HG02642 (cell line): ENCODE data around the gene COPS8.

ENCODE experiments used
- ATAC-seq: cut with Tn5 transposase; IDR thresholded peaks from one replicate; pipeline ENCODE4 v1.9.1; 2021; ENCODE audit warnings: mild to moderate bottlenecking; ENCODE audit not compliant: unreplicated experiment, poor library complexity

COPS8 gene

DNA sequence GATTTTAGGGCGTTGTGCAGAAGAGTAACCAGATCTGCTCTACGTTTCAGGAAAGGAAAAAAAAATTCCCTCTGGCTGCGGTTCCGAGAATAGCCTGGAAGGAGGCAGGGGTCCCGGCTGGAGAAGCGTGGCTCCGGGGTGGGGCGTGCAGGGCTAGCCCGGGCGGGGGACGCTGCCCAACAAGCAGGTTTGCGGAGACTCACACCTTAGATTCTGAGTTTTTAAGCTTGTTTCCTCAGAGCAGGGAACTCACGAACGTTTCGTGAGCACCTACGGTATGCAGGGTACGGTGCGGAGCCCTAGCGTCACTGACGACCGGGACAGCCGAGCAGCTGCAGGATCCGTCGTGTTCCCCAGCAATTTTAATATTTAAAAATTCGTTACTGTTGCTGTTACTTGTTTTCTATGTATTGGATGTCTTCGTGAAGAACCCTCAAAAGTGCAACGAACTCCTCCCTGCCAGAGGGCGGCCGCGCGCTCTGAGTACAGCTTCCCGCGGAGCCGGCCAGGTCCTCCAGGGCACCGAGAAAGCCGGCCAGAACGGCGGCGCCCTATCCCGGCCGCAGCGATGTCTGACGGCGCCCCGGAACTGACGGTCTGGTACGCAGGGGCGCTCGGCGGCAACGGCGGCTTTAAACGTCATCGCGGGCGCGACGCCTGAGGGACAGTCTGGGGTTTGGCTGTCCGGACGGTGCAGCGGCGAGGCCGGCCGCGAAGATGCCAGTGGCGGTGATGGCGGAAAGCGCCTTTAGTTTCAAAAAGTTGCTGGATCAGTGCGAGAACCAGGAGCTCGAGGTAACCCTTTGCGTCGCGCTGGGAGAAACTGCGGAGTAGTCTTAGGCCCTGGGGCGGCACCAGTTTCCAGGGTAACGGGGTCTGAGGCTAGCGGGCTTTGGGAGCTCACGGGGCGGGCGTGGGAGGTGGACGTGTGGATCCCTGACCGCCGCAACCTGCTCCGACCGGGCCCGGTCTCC, at the start of gene COPS8:
COPS8 (plus strand) TSS at position 642 of the 974 bp plus-strand sequence; CDS start at position 718, 76 bp downstream.
- ATAC-seq: peak; percentile 98

DNA sequence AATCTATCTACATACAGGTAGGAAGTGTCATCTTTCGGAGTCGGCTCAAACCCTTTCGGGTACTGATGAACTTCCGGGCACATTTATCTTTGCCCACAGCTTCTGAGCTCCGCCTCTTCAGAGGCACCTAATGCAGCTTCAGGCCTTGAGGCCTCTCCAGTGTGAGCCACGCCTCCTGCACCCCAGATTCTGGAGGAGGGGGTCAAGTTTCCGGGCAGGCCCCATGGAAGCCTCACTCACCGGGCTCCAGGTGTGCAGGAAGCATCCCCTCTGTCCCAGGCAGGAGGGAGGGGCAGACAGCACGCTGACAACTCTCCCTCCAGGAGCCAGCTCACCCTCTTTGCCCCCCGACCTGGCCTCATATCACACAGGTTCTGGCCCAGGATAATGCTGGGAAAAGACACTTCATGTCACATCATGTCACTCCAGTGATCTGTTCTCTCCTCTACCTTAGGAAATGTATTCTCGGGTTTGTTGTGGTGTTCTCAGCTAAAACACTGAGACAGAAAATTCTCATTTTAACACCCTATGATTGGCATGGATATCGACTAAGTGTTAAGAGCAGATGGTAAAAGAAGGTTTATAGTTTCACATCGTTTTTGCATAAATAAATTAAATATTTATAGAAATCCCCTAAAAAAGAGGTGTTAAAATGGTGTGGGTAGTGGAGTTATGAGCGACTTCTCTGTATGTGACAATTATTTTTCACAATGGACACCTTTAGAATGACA, 46.2 kb upstream of the COPS8 start:
- no peak for ATAC-seq

DNA sequence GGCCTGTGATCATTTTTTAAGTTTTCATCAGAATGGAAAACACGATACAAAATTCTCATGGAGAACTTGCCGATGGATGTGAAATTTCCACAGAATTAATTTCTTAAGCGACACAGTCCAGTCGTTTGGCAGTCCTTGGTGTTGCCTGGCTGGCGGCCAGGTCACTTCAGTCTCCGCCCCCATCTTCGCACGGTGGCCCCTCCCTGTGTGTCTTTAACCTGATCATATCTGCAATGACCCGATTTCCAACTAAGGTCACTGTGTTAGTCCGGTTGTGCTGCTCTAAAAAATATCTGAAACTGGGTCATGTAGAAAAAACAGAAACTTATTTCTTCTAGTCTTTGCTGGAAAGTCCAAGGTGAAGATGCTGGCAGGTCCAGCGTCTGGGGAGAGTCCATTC, 44.5 kb upstream of the COPS8 start:
- no peak for ATAC-seq

DNA sequence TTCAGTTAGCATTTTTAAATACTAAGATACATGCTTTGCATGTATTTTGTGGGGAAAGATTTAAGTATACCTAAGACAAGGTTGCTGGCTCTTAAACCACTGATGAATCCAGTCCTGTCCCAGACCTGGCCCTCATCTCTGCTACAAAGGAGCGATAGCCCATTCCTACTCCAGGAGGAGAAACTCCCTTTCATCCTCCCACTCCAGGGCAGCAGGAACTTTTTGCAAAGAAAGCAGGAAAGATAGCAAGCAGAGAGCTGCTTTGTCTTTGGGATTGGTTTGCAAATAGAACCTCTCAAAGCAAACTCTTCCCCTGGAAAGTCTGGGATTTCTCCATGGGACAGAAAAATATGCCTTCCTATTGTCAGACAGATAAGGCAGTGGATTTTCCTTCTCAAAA, 43.6 kb upstream of the COPS8 start:
- no peak for ATAC-seq

DNA sequence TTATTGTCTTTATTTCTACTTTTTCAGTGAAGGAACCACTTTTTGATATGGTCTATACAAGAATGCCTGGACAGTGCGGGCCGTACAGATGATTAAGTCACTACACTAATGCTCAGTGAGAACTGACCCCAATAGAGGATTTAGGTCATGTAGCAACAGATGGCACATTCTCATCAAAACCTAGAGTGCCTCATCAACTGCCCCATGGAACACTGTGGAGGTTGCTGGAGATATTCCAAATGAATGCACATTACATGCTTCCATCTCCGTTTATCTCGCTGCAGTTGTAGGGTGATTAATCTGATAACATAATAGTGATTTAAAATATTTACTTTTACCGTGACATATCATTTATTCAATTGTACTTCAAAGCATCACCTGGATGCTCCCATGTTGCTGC, 41.8 kb upstream of the COPS8 start:
- no peak for ATAC-seq

DNA sequence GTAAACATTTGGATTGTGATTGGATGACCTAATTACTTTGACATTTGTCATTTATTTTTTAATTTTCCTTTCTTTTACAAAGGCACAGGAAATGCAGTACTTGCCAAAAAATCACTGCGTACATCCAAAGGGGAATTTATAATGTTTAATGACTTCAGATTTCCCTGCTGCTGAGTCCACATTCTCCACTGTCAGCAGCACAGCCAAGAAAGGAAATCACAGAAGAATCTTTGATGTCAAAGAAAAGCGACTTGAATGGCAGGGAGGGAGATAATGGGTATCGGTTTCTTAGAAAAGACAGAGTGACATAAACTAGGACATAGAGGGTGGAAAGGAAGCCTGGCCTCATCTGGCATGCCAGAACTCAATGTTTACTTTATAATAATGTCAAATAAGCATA, 41.4 kb upstream of the COPS8 start:
- no peak for ATAC-seq

DNA sequence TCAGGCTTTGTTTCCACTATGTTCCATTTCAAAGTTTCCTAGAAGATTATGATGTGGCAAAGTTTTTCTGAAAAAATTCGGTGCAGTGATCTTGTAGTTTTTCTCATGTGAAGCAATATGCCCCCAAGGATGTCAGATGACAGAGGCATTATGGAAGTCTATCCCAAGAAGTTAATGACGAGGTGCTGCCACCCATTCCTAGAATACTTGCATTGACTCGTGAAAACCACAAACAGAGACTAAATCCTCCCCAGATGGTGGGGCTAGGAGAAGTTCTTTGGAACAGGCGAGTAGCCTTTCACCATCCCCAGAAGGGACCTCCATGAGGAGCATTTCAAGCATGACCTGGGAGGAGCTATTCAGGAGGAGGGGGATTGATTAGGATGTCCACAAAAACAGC, 40.2 kb upstream of the COPS8 start:
- ATAC-seq: no peak

DNA sequence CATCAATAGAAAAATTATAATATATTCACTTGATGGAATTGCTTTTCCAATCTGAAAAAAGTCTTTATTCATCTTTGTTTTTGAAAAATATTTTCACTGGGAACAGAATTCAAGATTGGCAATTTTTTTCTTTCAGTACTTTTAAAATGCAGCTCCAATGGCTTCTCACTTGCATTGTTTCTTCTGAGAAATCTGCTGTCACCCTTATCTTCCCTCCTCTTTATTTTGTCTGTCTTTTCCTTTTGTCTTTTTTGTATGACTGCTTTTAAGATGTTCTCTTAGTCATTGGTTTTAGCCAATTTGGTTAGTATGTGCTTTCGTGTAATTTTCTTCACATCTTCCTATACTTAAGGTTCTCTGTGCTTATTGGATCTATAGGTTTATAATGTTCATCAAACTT, 37.1 kb upstream of the COPS8 start:
- ATAC-seq: no peak

DNA sequence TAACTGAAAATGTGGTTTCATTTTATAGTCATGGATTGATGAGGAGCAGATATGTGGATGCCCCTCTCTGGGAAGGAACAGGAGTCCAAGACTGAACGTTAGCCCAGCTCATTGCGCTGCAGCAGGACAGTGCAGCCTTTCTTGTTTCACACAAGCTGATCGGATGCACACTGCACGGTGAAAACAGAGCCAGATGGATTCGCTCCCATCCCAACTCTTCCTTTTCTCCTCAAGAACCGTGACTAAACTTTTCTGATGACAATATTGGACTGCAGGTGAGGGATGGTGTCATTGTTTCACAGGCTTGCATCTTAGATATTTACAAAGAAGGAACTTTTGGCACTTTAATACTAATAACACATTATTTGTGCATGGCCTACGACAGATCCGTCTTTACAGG, 33.8 kb upstream of the COPS8 start:
- ATAC-seq: no peak

DNA sequence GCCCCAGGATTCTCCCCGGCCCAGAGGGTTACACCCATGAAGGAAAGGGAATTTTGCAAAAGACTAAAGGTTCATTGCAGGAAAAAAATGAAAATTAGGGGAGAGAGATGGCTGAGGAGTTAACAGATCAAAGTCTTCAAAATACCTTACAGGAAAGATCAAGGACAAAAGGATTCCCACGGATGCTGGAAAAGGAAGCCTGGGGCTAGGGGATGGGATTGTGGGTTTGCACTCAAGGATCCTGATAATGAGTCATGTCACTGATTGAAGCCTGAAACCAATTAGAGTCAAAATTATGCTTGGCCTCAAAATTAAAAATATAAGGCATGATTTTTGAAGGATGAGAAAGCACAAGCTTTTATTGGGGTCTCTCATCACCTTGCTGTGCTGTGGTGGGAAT, 32.6 kb upstream of the COPS8 start:
- no peak for ATAC-seq

DNA sequence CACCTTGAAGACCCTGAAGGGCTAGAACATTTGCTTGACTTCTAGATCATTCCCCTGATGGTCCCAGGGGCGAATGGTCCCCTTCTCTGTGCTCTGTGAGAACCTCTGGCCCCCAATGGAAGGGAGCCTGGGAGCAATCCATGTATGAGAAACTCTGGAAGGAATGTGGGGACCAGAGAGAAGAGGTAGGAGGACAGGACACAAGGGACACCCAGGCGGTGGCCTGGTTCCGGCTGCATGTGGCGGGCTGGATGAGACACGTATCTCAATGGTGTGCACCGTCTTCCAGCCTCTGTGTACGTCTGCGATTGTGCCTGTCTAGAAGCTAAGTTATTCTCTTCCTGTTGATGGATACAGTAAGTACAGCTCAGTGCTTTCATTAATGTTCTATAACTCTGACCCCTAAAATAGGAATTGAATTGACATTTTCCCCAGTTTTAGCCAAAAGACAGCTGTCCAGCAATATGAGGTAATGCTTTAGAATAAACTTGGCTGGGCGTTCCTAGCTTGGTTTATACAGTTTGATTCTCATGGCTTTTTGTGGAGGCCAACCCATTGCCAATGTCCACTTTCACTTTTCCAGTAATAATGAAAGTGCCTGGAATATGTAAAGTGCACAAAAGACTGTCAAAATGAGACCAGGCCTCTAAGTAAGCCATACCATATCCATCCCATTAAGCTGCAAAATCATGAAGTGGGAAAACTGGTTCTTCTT, 30.1 kb upstream of the COPS8 start:
- ATAC-seq: no peak

DNA sequence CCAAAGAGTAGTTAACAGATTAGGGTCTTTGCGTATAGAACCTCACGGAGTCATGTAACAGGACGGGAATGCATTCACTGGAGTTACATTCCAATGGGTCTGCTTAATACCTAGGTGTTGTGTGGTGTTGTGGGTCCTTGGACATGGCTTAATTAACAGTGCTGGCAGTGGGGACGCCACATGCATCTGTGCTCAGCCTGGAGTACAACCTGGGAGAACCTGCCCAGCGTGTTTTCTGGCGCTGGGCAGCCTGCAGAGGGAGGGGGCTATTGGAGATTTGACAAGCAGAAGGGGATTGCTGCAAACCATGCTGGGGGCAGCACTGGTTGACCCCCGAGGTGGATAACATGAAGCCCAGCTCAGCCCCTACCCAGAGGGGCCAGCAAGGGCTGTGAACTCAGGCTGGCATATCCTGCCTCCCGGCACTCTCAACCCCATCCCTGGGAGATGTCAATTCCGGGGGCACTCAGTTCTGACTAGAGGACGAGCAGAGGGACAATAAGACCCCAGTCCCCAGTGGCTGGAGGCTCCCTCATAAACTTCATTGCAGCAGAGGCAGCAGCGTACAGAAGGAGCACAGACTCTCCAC, 29.3 kb upstream of the COPS8 start:
- no peak for ATAC-seq

DNA sequence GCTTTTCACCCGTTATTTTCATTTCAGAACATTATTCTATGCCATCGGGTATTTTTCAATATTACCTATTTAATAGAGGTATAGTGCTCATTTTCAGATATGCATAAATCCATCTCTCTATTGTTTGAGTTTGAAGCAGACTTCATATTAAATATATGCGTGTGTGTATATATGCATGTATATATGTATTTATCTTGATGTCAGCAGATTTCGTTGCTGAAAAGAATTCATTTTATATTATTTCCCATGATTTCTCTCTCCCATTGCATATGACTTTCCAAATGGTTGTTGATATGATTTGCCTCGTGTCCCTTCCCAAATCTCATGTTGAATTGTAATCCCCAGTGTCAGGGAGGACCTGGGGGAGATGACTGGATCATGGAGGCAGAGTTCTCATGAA, 28.6 kb upstream of the COPS8 start:
- no peak for ATAC-seq

DNA sequence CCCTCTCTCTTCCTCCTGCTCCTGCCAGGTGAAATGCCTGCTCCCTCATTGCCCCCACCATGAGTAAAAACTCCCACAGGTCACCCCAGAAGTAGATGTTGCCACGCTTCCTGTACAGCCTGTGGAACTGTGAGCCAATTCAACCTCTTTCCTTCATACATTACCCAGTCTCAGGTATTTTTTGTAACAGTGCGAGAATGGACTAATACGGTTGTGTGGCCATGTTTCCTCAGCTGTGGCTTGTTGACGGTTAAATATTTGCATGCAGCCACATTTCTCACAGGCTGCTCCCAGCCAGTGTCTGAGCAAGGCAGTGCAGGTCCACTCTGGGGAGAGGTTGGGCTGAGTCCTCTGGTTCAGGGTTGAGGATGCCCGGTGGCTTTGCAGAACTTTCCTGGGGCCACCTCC, 27.8 kb upstream of the COPS8 start:
- peak; percentile 77 for ATAC-seq

DNA sequence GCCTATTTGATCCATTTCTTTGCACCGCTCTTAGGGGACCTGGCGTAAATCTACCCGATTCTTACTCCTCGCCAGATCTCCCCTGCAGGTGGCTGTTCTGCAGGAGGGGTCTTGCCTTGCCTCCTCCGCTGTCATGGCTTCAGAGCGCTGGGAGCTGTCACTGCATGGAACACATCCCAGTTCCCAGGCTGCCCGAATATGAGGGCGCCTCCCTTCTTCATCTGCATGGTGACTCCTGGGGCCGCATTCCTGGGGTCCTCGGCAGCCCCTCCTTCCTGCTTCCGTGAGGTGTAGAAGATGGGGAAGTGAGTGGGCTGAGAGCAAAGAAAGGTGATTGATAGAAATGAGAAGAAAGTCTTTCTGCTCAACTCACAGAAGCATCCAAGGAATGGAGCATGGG, 27.3 kb upstream of the COPS8 start:
- no peak for ATAC-seq

DNA sequence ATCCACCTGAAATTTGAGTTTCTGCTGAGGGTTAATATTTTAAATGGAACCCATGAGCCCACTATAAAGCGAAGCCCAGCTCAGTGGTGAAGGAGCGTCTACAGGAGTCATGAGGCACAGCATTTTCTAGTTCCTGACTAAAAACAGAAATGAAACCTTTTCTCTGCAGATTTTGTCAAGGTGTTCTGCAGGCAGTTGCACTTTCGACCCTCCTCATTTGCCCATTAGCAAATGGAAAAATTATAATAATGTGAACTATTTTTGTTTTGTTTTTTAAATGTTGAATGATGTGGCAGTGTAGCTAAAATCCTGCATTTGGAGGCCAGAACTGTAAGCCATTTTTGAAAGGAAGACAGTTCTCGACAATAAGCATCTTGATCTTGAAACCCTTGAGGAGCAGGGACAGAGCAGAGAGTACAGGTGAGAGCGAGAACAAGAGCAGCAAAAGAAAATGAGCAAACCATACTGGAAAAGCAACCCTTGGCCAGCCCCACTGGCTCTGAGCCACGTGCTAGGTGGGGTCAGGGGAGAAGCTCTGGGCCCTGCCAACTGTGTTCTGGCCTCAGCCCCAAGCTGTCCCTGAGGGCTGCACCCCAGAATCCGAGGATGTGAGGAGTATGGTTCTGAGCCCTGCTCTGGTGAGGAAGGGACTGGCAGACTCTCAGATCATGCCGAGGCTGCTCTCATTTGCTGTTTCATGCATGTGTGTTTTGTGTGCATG, 26.4 kb upstream of the COPS8 start:
- ATAC-seq: peak; percentile 67

DNA sequence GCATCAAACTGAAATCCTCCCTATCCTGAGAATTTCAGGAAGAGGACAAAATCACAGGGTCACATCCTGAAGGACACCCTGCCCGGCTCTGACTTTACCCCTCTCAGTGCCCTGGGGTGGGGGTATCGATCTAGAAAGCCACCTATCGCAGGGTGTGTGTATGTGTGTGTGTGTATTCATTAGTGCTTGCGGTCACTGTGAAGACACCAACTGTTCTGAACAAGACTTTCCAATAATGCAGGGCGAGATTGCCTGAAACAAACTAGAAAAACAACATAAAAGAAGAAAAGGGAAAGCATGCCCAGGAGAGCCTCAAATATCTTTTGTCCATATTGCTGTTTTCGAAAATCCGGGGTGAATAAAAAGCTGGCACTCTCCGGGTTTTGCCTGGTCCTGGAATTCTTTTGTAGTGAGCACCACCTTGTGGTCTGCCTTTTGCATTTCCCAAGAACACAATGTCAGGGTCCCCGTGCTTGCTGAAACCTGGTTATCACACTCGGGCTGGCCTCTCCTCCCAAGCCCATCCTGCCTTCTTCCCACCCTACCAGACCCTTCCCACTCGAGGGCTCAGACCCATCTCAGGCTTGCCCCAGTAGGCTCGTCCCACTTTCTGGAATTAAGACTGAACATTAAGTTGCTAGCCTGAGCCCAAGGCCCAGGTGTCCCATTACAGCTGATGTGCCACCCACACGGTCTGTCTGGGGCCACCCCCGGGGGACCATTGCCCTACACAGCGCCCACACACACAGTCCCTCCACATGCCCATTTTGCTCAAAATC, 25.0 kb upstream of the COPS8 start:
- no peak for ATAC-seq

DNA sequence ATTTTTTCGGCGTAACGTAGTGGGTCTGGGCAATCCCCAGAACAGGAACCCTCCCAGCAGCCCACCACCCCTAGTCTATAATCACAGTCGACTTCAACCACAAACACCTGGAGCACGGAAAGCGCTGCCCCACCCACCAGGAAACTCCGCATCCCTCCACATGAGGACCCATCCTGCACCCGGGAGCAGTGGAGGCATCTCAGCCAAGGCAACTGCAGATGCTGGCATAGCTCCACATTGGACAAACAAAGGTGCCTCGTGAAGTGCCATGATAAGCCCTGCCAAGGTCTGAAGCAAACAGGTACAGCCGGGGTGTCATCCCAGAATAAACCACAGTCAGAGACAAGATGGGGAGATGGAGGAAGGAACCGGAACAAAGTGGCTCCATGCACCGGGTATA, 24.3 kb upstream of the COPS8 start:
- ATAC-seq: no peak

DNA sequence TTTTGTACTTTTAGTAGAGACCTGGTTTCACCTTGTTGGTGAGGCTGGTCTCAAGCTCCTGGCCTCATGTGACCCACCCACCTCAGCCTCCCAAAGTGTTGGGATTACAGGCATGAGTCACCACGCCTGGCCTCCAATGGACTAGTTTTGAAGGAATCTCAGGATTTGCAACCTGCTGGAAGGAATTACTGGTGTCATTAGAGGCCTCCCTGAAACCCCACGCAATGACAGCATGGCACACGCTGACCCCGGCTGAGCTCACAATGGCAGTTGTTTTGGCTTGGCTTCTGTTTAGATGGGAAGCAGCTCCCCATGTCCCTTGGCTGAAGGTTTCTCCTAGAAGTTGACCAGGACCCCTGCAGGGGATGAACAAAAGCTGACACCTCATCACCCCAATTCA, 23.1 kb upstream of the COPS8 start:
- no peak for ATAC-seq
